Psoas muscle (tissue), 8 donors: ENCODE results near the gene CDHR3. TPM values are rescaled to one million over a fixed set of nuclear protein-coding genes. Genes with fewer than 3 reads are reported as not detected.

Experiments
- ATAC-seq, 4 donors: fragments of 200-7000 bp; cut with Tn5 transposase; one replicate each; pipeline ENCODE4 v1.9.1; 2020; ENCODE audit warnings: moderate library complexity in 3 of 4, mild to moderate bottlenecking in 2 of 4
- DNase-seq, 2 donors: peaks; one replicate each; pipeline ENCODE4 v3.0.0-alpha.2; 2020
- H3K27ac ChIP-seq: fragments of 200-600 bp; one replicate; pipeline ENCODE4 v1.8.0; 2022
- H3K27me3 ChIP-seq, 3 donors: fragments of 200-600 bp in 1 of 3; one replicate each; pipeline versions ENCODE4 v1.6.1 to v1.8.0; 2013 to 2022; ENCODE audit warnings: low read length in 2 of 3, mild to moderate bottlenecking in 2 of 3, moderate library complexity in 1 of 3; ENCODE audit not compliant: insufficient read depth in 3 of 3
- H3K36me3 ChIP-seq, 2 donors: fragments of 200-600 bp in 1 of 2; one replicate each; pipeline versions ENCODE4 v1.6.1 to v1.8.0; 2013 to 2022; ENCODE audit warnings: low read depth in 1 of 2, mild to moderate bottlenecking in 1 of 2, moderate library complexity in 1 of 2; ENCODE audit not compliant: insufficient read depth in 1 of 2
- H3K4me1 ChIP-seq: fragments of 200-600 bp; one replicate; pipeline ENCODE4 v1.8.0; 2022
- H3K4me3 ChIP-seq: fragments of 200-600 bp; one replicate; pipeline ENCODE4 v1.8.0; 2022; ENCODE audit warnings: mild to moderate bottlenecking
- H3K9me3 ChIP-seq: fragments of 200-600 bp; one replicate; pipeline ENCODE4 v1.8.0; 2022
- CTCF ChIP-seq: fragments of 200-600 bp; IDR thresholded peaks from one replicate; pipeline ENCODE4 v1.8.0; 2022; ENCODE audit warnings: antibody characterized with exemption
- WGBS, 3 donors: extraction: QIAGEN DNeasy Blood & Tissue Kit; methylation state at CpG; one replicate each; pipeline versions ENCODE4 v1.1.6 to v1.1.7; 2013; 5-methylcytosine and 5-hydroxymethylcytosine counted together
- intact Hi-C, 2 donors: fragments of 100-400 bp; cut with DNase I; formaldehyde crosslinking; loops; one replicate each; pipeline versions ENCODE4 v1.11.0 to v1.14.2; 2022
- polyA plus RNA-seq, 3 donors: library from polyadenylated mRNA; stranded (reverse); fragments of 200-250 nt; gene quantifications; one replicate each; pipeline ENCODE4 v1.2.3, GENCODE V29; 2013
- total RNA-seq, 4 donors: library from RNA; stranded (reverse); fragmentation: NEBNext Ultra II Directional in 2 of 4; extraction: Animal tissue kit (Norgen Biotek cat#: 25700) in 2 of 4; gene quantifications; one replicate each; pipeline versions ENCODE4 v1.2.1 to v1.2.4, GENCODE V29; 2021 to 2023
- donor health status: healthy with polysubstance abuse.
- donor health status: DM: no; HTN: no; CAD: no; lungs with moderate emphysema.
- donor health status: Bipolar disorder and iron deficiency.
- donor health status: healthy.
- donor health status: DM: yes; HTN: yes; CAD: no.
- donor health status: DM: no; HTN: no; CAD: no.
- donor health status: DM: no; HTN: no; CAD: no.
- donor health status: DM: yes; HTN: yes; CAD: no.

CDHR3 gene
- total and polyA plus RNA-seq, 7 donors: 0.30 to 1.7 (median 0.44) TPM

GRCh38 chr7:105924945-105925344 lies 38.1 kb upstream of the CDHR3 start:
- no peaks in the 10 kb centered on the region for H3K36me3 ChIP-seq
- no peak for TF ChIP-seq CTCF
- H3K27ac ChIP-seq: no peak overlapping the region
- intact Hi-C loops: no loop called here
- no peaks in the 10 kb centered on the region for H3K27me3 ChIP-seq
- ATAC-seq: no peak
- 97 to 98% (median 97%) methylated on average over 1 of the region's 1 CpG for WGBS, 3 donors
- no peak overlapping the region for H3K4me3 ChIP-seq
- no peaks in the 10 kb centered on the region for H3K4me1 ChIP-seq
- DNase-seq: no peak
- no peaks in the 10 kb centered on the region for H3K9me3 ChIP-seq

- no peaks in the 10 kb centered on the region for H3K9me3 ChIP-seq
- H3K27me3 ChIP-seq: no peaks in the 10 kb centered on the region
- DNase-seq: no peak
- H3K4me1 ChIP-seq: no peaks in the 10 kb centered on the region
- H3K4me3 ChIP-seq: no peak overlapping the region
- TF ChIP-seq CTCF: no peak
- H3K27ac ChIP-seq: no peak overlapping the region
- no peak for ATAC-seq
- 32 to 47% (median 44%) methylated on average over 3 of the region's 3 CpGs for WGBS, 3 donors
- no peaks in the 10 kb centered on the region for H3K36me3 ChIP-seq
- intact Hi-C loops: no loop called here
Observed at GRCh38 chr7:105926131-105926530, 36.9 kb upstream of the CDHR3 start.

GRCh38 chr7:105931179-105931578 lies 31.9 kb upstream of the CDHR3 start:
- no peak for DNase-seq
- Histone ChIP-seq H3K27me3 (no peaks in the 10 kb centered on the region), H3K27ac (no peak overlapping the region), H3K4me3 (no peak overlapping the region), H3K9me3 (no peaks in the 10 kb centered on the region), H3K4me1 (no peaks in the 10 kb centered on the region), H3K36me3 (no peaks in the 10 kb centered on the region)
- intact Hi-C loops: loop anchor here in 1 of 2 donors (5.0 kb wide), 1 partner anchor 111 kb away; no protein-coding TSS in a partner anchor
- no peak for TF ChIP-seq CTCF
- ATAC-seq: no peak
- WGBS, 3 donors: 70 to 81% (median 76%) methylated on average over 4 of the region's 4 CpGs

- Histone ChIP-seq H3K36me3 (no peaks in the 10 kb centered on the region), H3K4me1 (no peaks in the 10 kb centered on the region), H3K27me3 (no peaks in the 10 kb centered on the region), H3K27ac (peak overlapping the region; percentile 2), H3K4me3 (no peak overlapping the region), H3K9me3 (no peaks in the 10 kb centered on the region)
- ATAC-seq (peak in 2 of 4 donors; percentile 40 to 57), DNase-seq (peak in 1 of 2 donors; percentile 54)
- TF ChIP-seq CTCF: no peak
- intact Hi-C loops: loop anchor here in 1 of 2 donors (5.0 kb wide), 1 partner anchor 109 kb away; no protein-coding TSS in a partner anchor
- 59 to 69% (median 60%) methylated on average over 8 of the region's 8 CpGs for WGBS, 3 donors
Observed at GRCh38 chr7:105932835-105933477, 30.1 kb upstream of the CDHR3 start.
